ENCODE results near the gene WASL.

DNA sequence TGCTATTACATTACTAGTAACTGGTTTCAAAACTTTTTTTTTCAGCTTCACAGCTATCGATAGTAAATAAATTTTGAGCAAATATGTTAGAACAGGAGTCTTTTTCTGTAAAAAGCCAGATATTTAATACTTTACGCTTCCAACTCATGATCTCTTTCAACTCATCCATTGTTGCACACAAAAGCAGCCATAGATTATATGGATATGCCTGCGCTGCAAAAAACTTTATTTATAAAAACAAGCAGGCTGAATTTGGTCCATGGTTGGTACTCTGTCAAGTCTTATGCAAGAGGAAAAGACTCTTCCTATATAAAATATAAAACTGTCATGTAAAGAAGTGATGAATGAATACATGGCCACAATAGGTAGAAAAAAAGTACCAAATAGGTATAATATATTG, 31.1 kb downstream of the WASL start:
- TF ChIP-seq LEF1 (IDR thresholded peaks at IDR 0.05; ENCODE audit: borderline replicate concordance): no peak
- TF ChIP-seq FOXA1 (IDR thresholded peaks at IDR 0.05): no peak

Data from HEK293T (cell line).